ENCODE results near the gene GRIA1. TPM values are rescaled to one million over a fixed set of nuclear protein-coding genes. Genes with fewer than 3 reads are reported as not detected.

GRIA1 gene
- total RNA-seq, 4 donors from 2014 or later, result 0.63 to 1.2 (median 0.93) TPM

DNA sequence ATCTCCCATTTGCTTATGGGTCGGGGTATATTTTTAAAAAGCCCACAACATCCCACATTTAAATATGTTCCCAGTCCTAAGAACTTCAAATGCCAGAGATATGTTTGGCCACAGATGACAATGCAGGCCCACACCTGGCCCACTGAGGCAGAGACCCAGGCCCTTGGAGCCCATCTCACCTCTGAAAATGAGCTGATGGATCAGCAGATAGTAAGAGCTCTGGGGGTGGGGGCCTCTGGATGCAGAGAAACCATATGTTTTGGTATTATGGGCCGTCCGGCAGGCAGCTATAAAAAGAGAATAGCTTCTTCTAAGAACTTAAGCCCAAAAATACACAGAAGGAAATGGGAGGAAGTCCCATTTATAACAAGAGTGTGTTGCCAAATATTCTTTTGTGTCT lies 256.0 kb downstream of the GRIA1 start:
- TF ChIP-seq POLR2AphosphoS5 (IDR thresholded peaks at IDR 0.05) (no peak), POLR2A (IDR thresholded peaks at IDR 0.05; ENCODE audit: low read depth) (no peak), EP300 (IDR thresholded peaks at IDR 0.05) (no peak)
- TF ChIP-seq, protein P1, sequence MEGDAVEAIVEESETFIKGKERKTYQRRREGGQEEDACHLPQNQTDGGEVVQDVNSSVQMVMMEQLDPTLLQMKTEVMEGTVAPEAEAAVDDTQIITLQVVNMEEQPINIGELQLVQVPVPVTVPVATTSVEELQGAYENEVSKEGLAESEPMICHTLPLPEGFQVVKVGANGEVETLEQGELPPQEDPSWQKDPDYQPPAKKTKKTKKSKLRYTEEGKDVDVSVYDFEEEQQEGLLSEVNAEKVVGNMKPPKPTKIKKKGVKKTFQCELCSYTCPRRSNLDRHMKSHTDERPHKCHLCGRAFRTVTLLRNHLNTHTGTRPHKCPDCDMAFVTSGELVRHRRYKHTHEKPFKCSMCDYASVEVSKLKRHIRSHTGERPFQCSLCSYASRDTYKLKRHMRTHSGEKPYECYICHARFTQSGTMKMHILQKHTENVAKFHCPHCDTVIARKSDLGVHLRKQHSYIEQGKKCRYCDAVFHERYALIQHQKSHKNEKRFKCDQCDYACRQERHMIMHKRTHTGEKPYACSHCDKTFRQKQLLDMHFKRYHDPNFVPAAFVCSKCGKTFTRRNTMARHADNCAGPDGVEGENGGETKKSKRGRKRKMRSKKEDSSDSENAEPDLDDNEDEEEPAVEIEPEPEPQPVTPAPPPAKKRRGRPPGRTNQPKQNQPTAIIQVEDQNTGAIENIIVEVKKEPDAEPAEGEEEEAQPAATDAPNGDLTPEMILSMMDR (IDR thresholded peaks at IDR 0.05), result no peak
- intact Hi-C loops (cut with DNase I), result no loop called here
- Histone ChIP-seq H3K27ac (replicated peaks in 1 of 4) (no peak overlapping the region), H3K9me3 (no peaks in the 10 kb centered on the region), H3K4me3 (no peak overlapping the region), H3K4me1 (peaks cover 0 to 3% (median 0%) of the 10 kb centered on the region in 4 donors), H3K27me3 (no peaks in the 10 kb centered on the region), H3K36me3 (no peaks in the 10 kb centered on the region)
- WGBS, result 68% methylated on average over 3 of the region's 3 CpGs
- DNase-seq (ENCODE audit: extremely low spot score), result peak; percentile 64

DNA sequence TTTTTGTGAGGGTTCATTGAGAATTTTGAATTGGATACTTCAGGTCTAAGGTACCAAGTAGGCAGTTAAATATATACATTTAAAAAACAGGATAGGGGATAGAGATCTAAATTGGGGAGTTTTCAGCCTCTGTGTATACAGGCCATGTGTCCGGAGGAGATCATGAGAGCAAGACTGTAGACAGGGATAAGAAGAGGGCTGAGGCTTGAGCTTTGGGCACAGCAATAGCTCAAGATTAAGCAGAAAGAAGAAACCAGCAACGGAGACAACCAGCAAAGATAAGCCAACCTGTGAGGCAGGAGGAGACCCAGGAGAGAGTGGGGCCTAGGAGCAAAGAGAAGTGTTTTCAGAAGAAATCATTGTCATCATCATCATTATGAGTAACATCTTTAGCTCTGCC lies 258.4 kb downstream of the GRIA1 start:
- TF ChIP-seq, protein P1 (IDR thresholded peaks at IDR 0.05), result no peak
- TF ChIP-seq POLR2AphosphoS5 (IDR thresholded peaks at IDR 0.05) (no peak), EP300 (IDR thresholded peaks at IDR 0.05) (no peak), POLR2A (IDR thresholded peaks at IDR 0.05; ENCODE audit: low read depth) (no peak)
- intact Hi-C loops (cut with DNase I), result no loop called here
- Histone ChIP-seq H3K4me1 (peaks cover 0 to 3% (median 0%) of the 10 kb centered on the region in 4 donors), H3K4me3 (no peak overlapping the region), H3K27me3 (no peaks in the 10 kb centered on the region), H3K36me3 (no peaks in the 10 kb centered on the region), H3K27ac (replicated peaks in 1 of 4) (no peak overlapping the region), H3K9me3 (no peaks in the 10 kb centered on the region)
- 94% methylated on average over 2 of the region's 2 CpGs for WGBS
- DNase-seq (ENCODE audit: extremely low spot score), result peak; percentile 39

DNA sequence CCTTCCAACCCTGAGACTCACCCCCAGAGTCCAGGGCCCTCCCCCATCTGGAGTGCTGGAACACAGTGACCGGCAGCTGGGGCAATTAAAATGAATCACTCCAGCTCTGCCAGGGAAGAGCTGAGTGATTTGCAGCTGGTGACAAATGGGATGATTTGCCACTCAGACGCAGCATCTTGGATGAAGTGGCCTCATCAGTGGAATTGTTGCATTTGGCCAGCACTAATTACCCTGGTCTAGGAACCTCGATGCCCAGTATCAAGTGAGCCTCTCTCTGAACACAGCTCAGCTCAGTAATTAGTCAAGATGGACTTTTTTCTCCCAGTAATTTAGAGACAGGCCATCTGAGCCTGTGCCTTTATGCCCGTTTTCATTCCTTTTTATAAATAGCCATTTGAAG lies 259.5 kb downstream of the GRIA1 start:
- no peaks in the 10 kb centered on the region for H3K27me3 ChIP-seq
- TF ChIP-seq POLR2AphosphoS5 (IDR thresholded peaks at IDR 0.05) (no peak), POLR2A (IDR thresholded peaks at IDR 0.05; ENCODE audit: low read depth) (no peak), EP300 (IDR thresholded peaks at IDR 0.05) (no peak)
- TF ChIP-seq, protein P1 (IDR thresholded peaks at IDR 0.05), result no peak
- no peaks in the 10 kb centered on the region for H3K9me3 ChIP-seq
- 62% methylated on average over 4 of the region's 4 CpGs for whole genome bisulfite sequencing
- no peak overlapping the region for H3K4me3 ChIP-seq
- intact Hi-C loops (cut with DNase I), result no loop called here
- peaks cover 0 to 3% (median 0%) of the 10 kb centered on the region in 4 donors for H3K4me1 ChIP-seq
- no peaks in the 10 kb centered on the region for H3K36me3 ChIP-seq
- no peak overlapping the region for H3K27ac ChIP-seq (replicated peaks in 1 of 4)
- DNase-seq (ENCODE audit: extremely low spot score), result no peak

DNA sequence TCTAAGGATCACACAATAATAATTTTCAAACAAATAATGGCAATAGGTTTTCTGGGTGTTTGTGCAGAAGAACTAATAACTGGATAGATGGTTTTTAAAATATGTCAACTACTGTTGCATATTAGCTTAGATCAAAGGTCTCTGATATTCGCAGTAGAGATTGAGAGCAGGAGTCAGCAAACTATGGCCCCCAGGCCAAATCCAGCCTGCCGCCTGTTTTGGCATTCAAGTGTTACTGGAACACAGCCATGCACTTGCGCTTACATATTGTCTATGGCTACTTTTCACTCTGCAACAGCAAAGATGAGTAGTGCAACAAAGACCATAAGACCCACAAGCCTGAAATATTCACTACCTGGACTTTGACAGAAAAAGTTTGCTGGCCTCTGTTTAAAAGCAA lies 260.8 kb downstream of the GRIA1 start:
- WGBS, result 67% methylated on average over 3 of the region's 3 CpGs
- H3K9me3 ChIP-seq, result peaks cover 0 to 2% (median 0%) of the 10 kb centered on the region in 4 donors
- H3K27ac ChIP-seq (replicated peaks in 1 of 4), result no peak overlapping the region
- TF ChIP-seq, protein P1 (IDR thresholded peaks at IDR 0.05), result no peak
- TF ChIP-seq POLR2A (IDR thresholded peaks at IDR 0.05; ENCODE audit: low read depth) (no peak), POLR2AphosphoS5 (IDR thresholded peaks at IDR 0.05) (no peak), EP300 (IDR thresholded peaks at IDR 0.05) (no peak)
- no peak overlapping the region for H3K4me3 ChIP-seq
- no peaks in the 10 kb centered on the region for H3K36me3 ChIP-seq
- peaks cover 0 to 3% (median 0%) of the 10 kb centered on the region in 4 donors for H3K4me1 ChIP-seq
- intact Hi-C loops (cut with DNase I), result no loop called here
- H3K27me3 ChIP-seq, result no peaks in the 10 kb centered on the region
- DNase-seq (ENCODE audit: extremely low spot score), result peak; percentile 80

DNA sequence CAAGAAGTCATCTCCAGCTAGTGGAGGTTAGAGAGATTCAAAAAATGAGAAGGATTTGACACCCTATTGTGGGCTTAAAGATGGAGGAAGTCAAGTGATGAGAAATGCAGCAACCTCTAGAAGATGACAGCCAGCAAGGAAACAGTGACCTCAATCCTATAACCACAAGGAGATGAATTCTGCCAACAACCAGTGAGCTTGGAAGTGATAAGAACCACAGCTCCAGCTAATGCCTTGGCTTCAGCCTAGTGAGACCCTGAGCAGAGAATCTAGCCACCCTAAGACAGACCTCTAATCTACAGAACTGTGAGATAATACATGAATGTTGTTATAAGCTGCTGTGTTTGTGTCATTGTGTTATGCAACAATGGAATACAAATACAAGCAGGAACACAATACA lies 262.4 kb downstream of the GRIA1 start:
- TF ChIP-seq, protein P1 (IDR thresholded peaks at IDR 0.05), result no peak
- TF ChIP-seq EP300 (IDR thresholded peaks at IDR 0.05), result no peak
- TF ChIP-seq POLR2AphosphoS5 (IDR thresholded peaks at IDR 0.05), result no peak
- Histone ChIP-seq H3K4me3 (no peak overlapping the region), H3K9me3 (peaks cover 0 to 18% (median 2%) of the 10 kb centered on the region in 4 donors), H3K27me3 (no peaks in the 10 kb centered on the region), H3K4me1 (no peaks in the 10 kb centered on the region), H3K27ac (replicated peaks in 1 of 4) (no peak overlapping the region), H3K36me3 (no peaks in the 10 kb centered on the region)
- intact Hi-C loops (cut with DNase I), result no loop called here
- peak; percentile 53 for DNase-seq (ENCODE audit: extremely low spot score)
